Tibial artery (tissue), 4 donors: ENCODE results near the gene NEUROD4.

ENCODE experiments used
- DNase-seq, 2 donors: peaks; one replicate each; pipeline ENCODE4 v3.0.0-alpha.2; 2019
- H3K27ac ChIP-seq, 2 donors: fragments of 200-600 bp; sonication (generic) in 1 of 2; 1 replicate in 1 of 2; 2 replicates in 1 of 2; pipeline ENCODE4 v1.5.1; 2018 to 2019; ENCODE audit warnings: mild to moderate bottlenecking in 1 of 2
- H3K27me3 ChIP-seq, 2 donors: fragments of 200-600 bp; sonication (generic) in 1 of 2; one replicate each; pipeline versions ENCODE4 v1.5.1 to v1.6.0; 2016 to 2019
- H3K36me3 ChIP-seq, 3 donors: fragments of 200-600 bp; sonication (generic) in 2 of 3; one replicate each; pipeline ENCODE4 v1.5.1; 2016 to 2019; ENCODE audit warnings: mild to moderate bottlenecking in 2 of 3
- H3K4me1 ChIP-seq, 4 donors: fragments of 200-600 bp; sonication (generic) in 2 of 4; 1 replicate in 3 of 4; 2 replicates in 1 of 4; pipeline ENCODE4 v1.5.1; 2016 to 2019
- H3K4me3 ChIP-seq, 2 donors: fragments of 200-600 bp; sonication (generic) in 1 of 2; 1 replicate in 1 of 2; 2 replicates in 1 of 2; pipeline ENCODE4 v1.5.1; 2018 to 2019; ENCODE audit warnings: mild to moderate bottlenecking in 2 of 2
- H3K9me3 ChIP-seq, 3 donors: fragments of 200-600 bp; sonication (generic) in 1 of 3; one replicate each; pipeline ENCODE4 v1.5.1; 2016 to 2019
- intact Hi-C: fragments of 100-400 bp; cut with DNase I; formaldehyde crosslinking; loops from one replicate; pipeline ENCODE4 v1.15.0; 2023; ENCODE audit warnings: low total_unique reads
- TF ChIP-seq, protein P1 (sequence below), 2 experiments: fragments of 200-600 bp in 1 of 2; fragments of 450-650 bp in 1 of 2; IDR thresholded peaks; one replicate each; pipeline ENCODE4 v1.5.1; 2017 to 2019; ENCODE audit warnings: antibody characterized with exemption in 2 of 2, mild to moderate bottlenecking in 1 of 2, moderate library complexity in 1 of 2

The NEUROD4 gene

DNA sequence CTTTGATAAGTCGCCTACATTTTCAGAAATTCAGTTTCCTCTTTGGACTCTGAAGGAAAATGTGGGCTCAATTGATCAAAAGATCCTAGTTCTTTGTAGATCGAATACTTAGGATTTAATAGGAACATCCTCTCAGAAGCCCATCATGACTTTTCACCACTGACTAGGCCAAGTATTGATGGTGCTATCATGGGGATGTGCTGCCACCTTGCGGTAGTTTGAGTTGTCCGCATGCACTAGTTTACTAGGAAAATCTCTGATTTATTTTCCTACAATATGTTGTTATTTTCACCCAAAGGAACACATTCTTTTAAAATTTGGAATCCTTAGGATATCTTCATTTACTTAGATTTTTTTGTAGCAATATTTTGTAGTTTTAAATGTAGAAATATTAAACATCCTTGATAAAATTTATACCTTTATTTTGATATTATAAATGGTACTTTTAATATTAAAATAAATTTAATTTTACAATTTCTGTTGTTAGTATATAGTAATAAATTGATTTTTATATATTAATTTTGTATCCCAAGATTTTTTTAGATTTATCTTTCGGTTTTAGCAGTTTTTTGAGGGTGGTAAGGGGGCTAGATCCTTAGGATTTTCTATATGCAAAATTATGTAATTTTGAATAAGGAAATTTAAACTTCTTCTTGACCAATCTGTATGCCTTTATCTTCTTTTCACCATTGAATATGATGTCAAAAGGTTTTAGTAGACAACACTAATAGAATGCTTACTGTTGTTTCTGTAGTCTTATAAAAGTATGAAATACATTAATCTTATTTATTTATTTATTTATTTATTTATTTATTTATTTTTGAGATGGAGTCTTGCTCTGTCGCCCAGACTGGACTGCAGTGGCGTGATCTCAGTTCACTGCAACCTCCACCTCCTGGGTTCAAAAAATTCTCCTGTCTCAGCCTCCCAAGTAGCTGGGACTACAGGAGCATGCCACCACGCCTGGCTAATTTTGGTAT, 53.6 kb downstream of the NEUROD4 start:
- DNase-seq: peak; percentile 61 to 70
- Histone ChIP-seq H3K4me1 (no peaks in the 10 kb centered on the region), H3K36me3 (no peaks in the 10 kb centered on the region), H3K4me3 (no peak overlapping the region), H3K27me3 (peaks cover 0 to under 1% of the 10 kb centered on the region in 2 donors), H3K9me3 (no peaks in the 10 kb centered on the region), H3K27ac (no peak overlapping the region)
- TF ChIP-seq, protein P1, sequence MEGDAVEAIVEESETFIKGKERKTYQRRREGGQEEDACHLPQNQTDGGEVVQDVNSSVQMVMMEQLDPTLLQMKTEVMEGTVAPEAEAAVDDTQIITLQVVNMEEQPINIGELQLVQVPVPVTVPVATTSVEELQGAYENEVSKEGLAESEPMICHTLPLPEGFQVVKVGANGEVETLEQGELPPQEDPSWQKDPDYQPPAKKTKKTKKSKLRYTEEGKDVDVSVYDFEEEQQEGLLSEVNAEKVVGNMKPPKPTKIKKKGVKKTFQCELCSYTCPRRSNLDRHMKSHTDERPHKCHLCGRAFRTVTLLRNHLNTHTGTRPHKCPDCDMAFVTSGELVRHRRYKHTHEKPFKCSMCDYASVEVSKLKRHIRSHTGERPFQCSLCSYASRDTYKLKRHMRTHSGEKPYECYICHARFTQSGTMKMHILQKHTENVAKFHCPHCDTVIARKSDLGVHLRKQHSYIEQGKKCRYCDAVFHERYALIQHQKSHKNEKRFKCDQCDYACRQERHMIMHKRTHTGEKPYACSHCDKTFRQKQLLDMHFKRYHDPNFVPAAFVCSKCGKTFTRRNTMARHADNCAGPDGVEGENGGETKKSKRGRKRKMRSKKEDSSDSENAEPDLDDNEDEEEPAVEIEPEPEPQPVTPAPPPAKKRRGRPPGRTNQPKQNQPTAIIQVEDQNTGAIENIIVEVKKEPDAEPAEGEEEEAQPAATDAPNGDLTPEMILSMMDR (IDR thresholded peaks at IDR 0.05): peak; percentile 58 to 71
- intact Hi-C loops: loop anchor here (10.0 kb wide), 1 partner anchor 79 kb away; no protein-coding TSS in a partner anchor

DNA sequence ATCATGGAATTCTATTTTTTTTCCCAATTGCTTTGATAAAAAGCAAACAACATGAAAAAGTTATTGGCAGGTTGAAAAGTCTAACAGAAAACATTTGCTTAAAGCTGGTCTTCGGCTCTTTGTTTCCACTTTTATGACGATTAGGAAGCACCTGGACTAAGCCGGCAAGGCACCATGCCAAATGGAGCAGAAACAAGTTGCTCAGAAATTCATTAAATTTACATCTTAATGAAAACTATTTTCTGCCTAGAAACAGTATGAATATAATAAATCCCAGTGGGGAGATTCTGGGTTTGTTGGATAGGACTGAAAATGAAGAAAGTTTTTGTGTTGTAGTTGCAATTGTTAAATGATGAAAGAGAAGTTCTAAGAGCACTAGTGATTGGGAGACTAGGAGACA, 55.0 kb downstream of the NEUROD4 start:
- Histone ChIP-seq H3K36me3 (no peaks in the 10 kb centered on the region), H3K27ac (no peak overlapping the region), H3K4me3 (no peak overlapping the region), H3K9me3 (no peaks in the 10 kb centered on the region), H3K27me3 (no peaks in the 10 kb centered on the region), H3K4me1 (no peaks in the 10 kb centered on the region)
- TF ChIP-seq, protein P1 (IDR thresholded peaks at IDR 0.05): no peak
- no peak for DNase-seq
- intact Hi-C loops: loop anchor here (10.0 kb wide), 1 partner anchor 80 kb away; no protein-coding TSS in a partner anchor
